Lung (tissue), 12 donors: ENCODE data around the gene RAB3GAP1. TPM values are rescaled to one million over a fixed set of nuclear protein-coding genes. Genes with fewer than 3 reads are reported as not detected.
"Not testable (repeated sequence)": the region's sequence is repeated elsewhere in the genome, so short reads cannot be mapped to it uniquely, and the experiment has no call there.

Experiments
- ATAC-seq: fragments of 200-7000 bp; cut with Tn5 transposase; one replicate; pipeline ENCODE4 v1.9.1; 2020; ENCODE audit warnings: moderate number of reproducible peaks; ENCODE audit not compliant: insufficient read depth, low FRiP score
- DNase-seq, 3 donors: peaks; one replicate each; pipeline ENCODE4 v3.0.0-alpha.2; 2013 to 2017
- H3K27ac ChIP-seq, 2 donors: one replicate each; pipeline ENCODE4 v1.5.1; 2013; ENCODE audit warnings: mild to moderate bottlenecking in 2 of 2, moderate library complexity in 2 of 2, control low read depth in 1 of 2, inconsistent platforms in 1 of 2, low read depth in 1 of 2, low read length in 1 of 2
- H3K27me3 ChIP-seq, 3 donors: one replicate each; pipeline ENCODE4 v1.5.1; 2013; ENCODE audit warnings: low read length in 2 of 3; ENCODE audit not compliant: control insufficient read depth in 3 of 3, insufficient read depth in 3 of 3
- H3K36me3 ChIP-seq, 4 donors: one replicate each; pipeline ENCODE4 v1.5.1; 2013; ENCODE audit warnings: low read length in 4 of 4, mild to moderate bottlenecking in 1 of 4, moderate library complexity in 1 of 4; ENCODE audit not compliant: control insufficient read depth in 4 of 4, insufficient read depth in 4 of 4
- H3K4me1 ChIP-seq, 5 donors: one replicate each; pipeline ENCODE4 v1.5.1; 2013; ENCODE audit warnings: low read length in 5 of 5, mild to moderate bottlenecking in 2 of 5, moderate library complexity in 1 of 5; ENCODE audit not compliant: control insufficient read depth in 5 of 5, insufficient read depth in 5 of 5
- H3K4me3 ChIP-seq: one replicate; pipeline ENCODE4 v1.5.1; 2013; ENCODE audit warnings: mild to moderate bottlenecking, control low read depth, moderate library complexity
- H3K9ac ChIP-seq, 2 donors: one replicate each; pipeline ENCODE4 v1.5.1; 2013; ENCODE audit warnings: low read length in 2 of 2, control low read depth in 1 of 2; ENCODE audit not compliant: insufficient read depth in 1 of 2
- H3K9me3 ChIP-seq, 4 donors: one replicate each; pipeline ENCODE4 v1.5.1; 2013; ENCODE audit warnings: low read length in 3 of 4, mild to moderate bottlenecking in 1 of 4, moderate library complexity in 1 of 4; ENCODE audit not compliant: control insufficient read depth in 4 of 4, insufficient read depth in 3 of 4
- WGBS, 2 donors: extraction: QIAGEN DNeasy Blood & Tissue Kit; methylation state at CpG; one replicate each; pipeline ENCODE4 v1.1.7; 2013; 5-methylcytosine and 5-hydroxymethylcytosine counted together
- polyA plus RNA-seq, 2 donors: library from polyadenylated mRNA; stranded (reverse); fragments of 200-250 nt; gene quantifications; one replicate each; pipeline ENCODE4 v1.2.1, GENCODE V29; 2013
- total RNA-seq, 2 donors: library from RNA; depleted of rRNA in 1 of 2; stranded (reverse); fragments of >200 nt in 1 of 2; gene quantifications; one replicate each; pipeline ENCODE4 v1.2.1, GENCODE V29; 2014 to 2021
- TF ChIP-seq, protein P1 (sequence below): IDR thresholded peaks from 2 replicates; pipeline ENCODE4 v1.5.1; 2012; ENCODE audit warnings: mild to moderate bottlenecking; ENCODE audit errors: control extremely low read depth, extremely low read depth
- donor health status: control.
- donor health status: control.
- donor health status: Bipolar disorder and iron deficiency.
- donor health status: healthy.
- donor health status: DM: yes; HTN: yes; CAD: no.

Gene RAB3GAP1
- total and polyA plus RNA-seq, 4 donors: 15.2 to 107 (median 25.4) TPM

- no peaks in the 10 kb centered on the region for H3K4me1 ChIP-seq
- TF ChIP-seq, protein P1, sequence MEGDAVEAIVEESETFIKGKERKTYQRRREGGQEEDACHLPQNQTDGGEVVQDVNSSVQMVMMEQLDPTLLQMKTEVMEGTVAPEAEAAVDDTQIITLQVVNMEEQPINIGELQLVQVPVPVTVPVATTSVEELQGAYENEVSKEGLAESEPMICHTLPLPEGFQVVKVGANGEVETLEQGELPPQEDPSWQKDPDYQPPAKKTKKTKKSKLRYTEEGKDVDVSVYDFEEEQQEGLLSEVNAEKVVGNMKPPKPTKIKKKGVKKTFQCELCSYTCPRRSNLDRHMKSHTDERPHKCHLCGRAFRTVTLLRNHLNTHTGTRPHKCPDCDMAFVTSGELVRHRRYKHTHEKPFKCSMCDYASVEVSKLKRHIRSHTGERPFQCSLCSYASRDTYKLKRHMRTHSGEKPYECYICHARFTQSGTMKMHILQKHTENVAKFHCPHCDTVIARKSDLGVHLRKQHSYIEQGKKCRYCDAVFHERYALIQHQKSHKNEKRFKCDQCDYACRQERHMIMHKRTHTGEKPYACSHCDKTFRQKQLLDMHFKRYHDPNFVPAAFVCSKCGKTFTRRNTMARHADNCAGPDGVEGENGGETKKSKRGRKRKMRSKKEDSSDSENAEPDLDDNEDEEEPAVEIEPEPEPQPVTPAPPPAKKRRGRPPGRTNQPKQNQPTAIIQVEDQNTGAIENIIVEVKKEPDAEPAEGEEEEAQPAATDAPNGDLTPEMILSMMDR: no peak
- peaks cover 5 to 15% (median 7%) of the 10 kb centered on the region in 4 donors for H3K36me3 ChIP-seq
- DNase-seq (no peak), ATAC-seq (no peak)
- H3K9ac ChIP-seq: no peak overlapping the region
- H3K27ac ChIP-seq: no peak overlapping the region
- 95 to 97% methylated on average over 2 of the region's 2 CpGs for WGBS, 2 donors
- H3K27me3 ChIP-seq: no peaks in the 10 kb centered on the region
- H3K9me3 ChIP-seq: peaks cover 0 to 4% (median 0%) of the 10 kb centered on the region in 4 donors
- no peak overlapping the region for H3K4me3 ChIP-seq
Observed at GRCh38 chr2:135121016-135121657, 69.0 kb downstream of the RAB3GAP1 start.

DNA sequence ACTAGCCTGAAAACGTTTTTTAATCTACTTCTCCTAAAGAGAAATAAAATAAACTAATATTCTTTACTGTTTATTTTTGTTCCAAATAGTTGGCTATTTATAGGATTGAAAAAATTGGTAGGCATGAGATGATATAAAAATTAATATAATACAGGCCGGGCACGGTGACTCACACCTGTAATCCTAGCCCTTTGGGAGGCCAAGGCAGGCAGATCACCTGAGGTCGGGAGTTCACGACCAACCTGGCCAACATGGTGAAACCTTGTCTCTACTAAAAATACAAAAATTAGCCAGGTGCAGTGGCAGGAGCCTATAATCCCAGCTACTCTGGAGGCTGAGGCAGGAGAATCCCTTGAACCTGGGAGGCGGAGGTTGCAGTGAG lies 69.6 kb downstream of the RAB3GAP1 start:
- H3K27me3 ChIP-seq, ATAC-seq, DNase-seq, H3K27ac ChIP-seq, H3K4me1 ChIP-seq, H3K9me3 ChIP-seq, H3K4me3 ChIP-seq, H3K9ac ChIP-seq: not testable (repeated sequence)
- peaks cover 7 to 15% (median 8%) of the 10 kb centered on the region in 4 donors for H3K36me3 ChIP-seq
- 91 to 97% methylated on average over 6 of the region's 6 CpGs for WGBS, 2 donors

- DNase-seq (no peak), ATAC-seq (no peak)
- Histone ChIP-seq H3K9ac (no peak overlapping the region), H3K4me3 (no peak overlapping the region), H3K9me3 (no peaks in the 10 kb centered on the region), H3K27me3 (no peaks in the 10 kb centered on the region), H3K36me3 (peaks cover 0 to 23% (median 14%) of the 10 kb centered on the region in 4 donors), H3K27ac (no peak overlapping the region), H3K4me1 (no peaks in the 10 kb centered on the region)
- TF ChIP-seq, protein P1: no peak
- WGBS, 2 donors: 96 to 100% methylated on average over 1 of the region's 1 CpG
Observed at GRCh38 chr2:135124924-135125886, 73.1 kb downstream of the RAB3GAP1 start.

DNA sequence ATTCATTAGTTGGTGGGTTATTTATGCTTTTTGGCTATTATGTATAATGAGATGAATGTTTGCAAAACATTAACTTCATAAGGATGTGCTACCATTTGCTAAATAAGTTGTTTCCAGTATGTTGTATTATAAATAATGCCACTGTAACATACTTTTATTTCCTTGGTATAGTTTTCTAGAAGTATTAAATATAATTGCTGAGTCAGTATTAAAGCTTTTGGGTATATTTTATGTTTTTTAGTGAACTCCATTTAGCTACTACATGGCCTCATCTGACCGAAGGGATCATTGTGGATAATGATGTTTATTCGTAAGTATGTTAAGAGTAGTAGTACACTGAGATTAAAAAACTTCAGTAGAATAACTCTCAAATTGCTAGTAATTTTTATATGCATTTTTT lies 73.8 kb downstream of the RAB3GAP1 start:
- DNase-seq (no peak), ATAC-seq (no peak)
- no peak overlapping the region for H3K27ac ChIP-seq
- H3K9ac ChIP-seq: no peak overlapping the region
- no peak overlapping the region for H3K4me3 ChIP-seq
- no peaks in the 10 kb centered on the region for H3K4me1 ChIP-seq
- no peaks in the 10 kb centered on the region for H3K27me3 ChIP-seq
- TF ChIP-seq, protein P1: no peak
- no peaks in the 10 kb centered on the region for H3K9me3 ChIP-seq
- H3K36me3 ChIP-seq: peaks cover 4 to 26% (median 18%) of the 10 kb centered on the region in 4 donors
- WGBS, 2 donors: 98 to 99% methylated on average over 2 of the region's 2 CpGs
